ENCODE data around the gene ASPG. TPM values are rescaled to one million over a fixed set of nuclear protein-coding genes. Genes with fewer than 3 reads are reported as not detected.

Gene ASPG
- total and polyA plus RNA-seq, 5 donors from 2014 or later, result not detected

DNA sequence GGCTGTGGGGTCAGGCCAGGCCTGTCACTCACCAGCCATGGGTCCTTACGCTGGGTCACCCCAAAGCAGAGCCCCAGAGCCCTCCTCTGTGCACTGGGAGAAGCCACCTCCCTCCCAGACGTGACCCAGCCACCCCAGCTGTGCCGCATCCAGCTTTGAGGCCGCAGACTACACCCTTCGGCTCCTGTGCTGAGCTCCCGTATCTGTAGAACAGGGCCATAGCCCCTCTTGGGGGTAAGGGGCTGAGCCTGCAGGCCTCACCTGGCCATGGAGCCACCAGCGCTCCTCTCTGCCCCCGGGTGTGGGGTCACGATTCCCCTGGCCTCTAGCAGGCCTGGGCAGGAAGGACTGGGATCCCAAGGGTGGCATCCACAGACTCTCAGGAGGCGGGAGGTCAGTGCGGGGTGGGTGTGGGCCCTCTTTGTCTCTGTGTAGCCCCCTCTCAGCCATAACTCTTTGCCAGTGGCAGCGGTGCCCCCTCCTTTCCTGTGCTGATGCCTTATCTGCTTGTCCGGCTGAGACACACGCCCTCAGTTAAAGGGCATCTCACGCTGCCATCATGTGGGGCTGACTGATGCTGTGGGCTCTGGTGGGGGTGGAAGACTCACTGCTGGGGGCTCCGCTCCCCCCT is 16.3 kb downstream of the ASPG start:
- Histone ChIP-seq H3K27ac (ENCODE audit: insufficient read depth, low read length, poor library complexity, severe bottlenecking) (no peak overlapping the region), H3K9me3 (ENCODE audit: control insufficient read depth in 2 of 2, low read length in 2 of 2) (no peaks in the 10 kb centered on the region), H3K4me3 (ENCODE audit: low read depth, low read length) (no peak overlapping the region), H3K36me3 (ENCODE audit: control insufficient read depth, insufficient read depth, low read length) (no peaks in the 10 kb centered on the region), H3K27me3 (ENCODE audit: control insufficient read depth, insufficient read depth, low read length) (no peaks in the 10 kb centered on the region), H3K4me1 (ENCODE audit: control insufficient read depth, insufficient read depth, low read length, poor library complexity, severe bottlenecking) (no peaks in the 10 kb centered on the region)
- Mint-ChIP-seq H3K4me3 (no peak overlapping the region), H3K36me3 (no peaks in the 10 kb centered on the region), H3K27me3 (no peaks in the 10 kb centered on the region), H3K9me3 (no peaks in the 10 kb centered on the region), H3K4me1 (no peaks in the 10 kb centered on the region), H3K27ac (no peak overlapping the region)
- ATAC-seq (ENCODE audit: low read depth in 2 of 2) (no peak), DNase-seq (no peak)

DNA sequence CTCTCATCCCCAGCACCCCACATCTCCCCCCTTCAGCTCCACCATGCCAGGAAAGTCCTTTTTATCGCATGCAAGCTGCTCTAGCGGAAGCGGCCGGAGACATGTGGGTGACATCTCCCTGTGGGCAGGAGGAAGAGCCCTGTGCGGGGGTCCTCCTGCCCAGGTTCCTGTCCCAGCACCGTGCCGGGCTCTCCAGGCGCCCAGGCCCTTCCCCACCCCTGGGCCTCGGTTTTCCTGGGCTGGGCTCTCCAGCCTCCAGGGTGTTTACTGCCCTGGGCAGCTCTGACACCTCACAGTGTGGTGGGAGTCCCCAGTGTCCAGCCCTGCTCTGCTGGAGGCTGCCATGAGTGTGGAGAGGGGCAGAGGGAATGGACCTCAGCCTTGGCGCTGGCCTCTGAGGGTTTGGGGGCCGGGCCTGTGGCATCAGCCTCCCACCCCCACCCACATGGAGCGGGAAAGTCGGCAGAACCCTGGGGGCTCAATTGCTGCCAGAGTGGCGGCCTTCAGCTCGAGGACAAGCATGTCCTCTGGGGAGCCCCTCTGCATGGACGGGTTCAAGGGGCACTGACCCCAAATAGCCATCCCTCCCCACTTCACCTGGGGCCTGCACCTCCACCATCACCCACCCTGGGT is 16.9 kb downstream of the ASPG start:
- H3K9me3 ChIP-seq (ENCODE audit: control insufficient read depth in 2 of 2, low read length in 2 of 2), result no peaks in the 10 kb centered on the region
- H3K27ac ChIP-seq (ENCODE audit: insufficient read depth, low read length, poor library complexity, severe bottlenecking), result no peak overlapping the region
- no peaks in the 10 kb centered on the region for H3K36me3 Mint-ChIP-seq
- no peaks in the 10 kb centered on the region for H3K36me3 ChIP-seq (ENCODE audit: control insufficient read depth, insufficient read depth, low read length)
- H3K4me3 Mint-ChIP-seq, result no peak overlapping the region
- H3K4me1 ChIP-seq (ENCODE audit: control insufficient read depth, insufficient read depth, low read length, poor library complexity, severe bottlenecking), result no peaks in the 10 kb centered on the region
- H3K27ac Mint-ChIP-seq, result no peak overlapping the region
- ATAC-seq (ENCODE audit: low read depth in 2 of 2), result no peak
- no peak overlapping the region for H3K4me3 ChIP-seq (ENCODE audit: low read depth, low read length)
- no peaks in the 10 kb centered on the region for H3K27me3 Mint-ChIP-seq
- H3K9me3 Mint-ChIP-seq, result no peaks in the 10 kb centered on the region
- DNase-seq, result no peak
- H3K27me3 ChIP-seq (ENCODE audit: control insufficient read depth, insufficient read depth, low read length), result no peaks in the 10 kb centered on the region
- H3K4me1 Mint-ChIP-seq, result no peaks in the 10 kb centered on the region

DNA sequence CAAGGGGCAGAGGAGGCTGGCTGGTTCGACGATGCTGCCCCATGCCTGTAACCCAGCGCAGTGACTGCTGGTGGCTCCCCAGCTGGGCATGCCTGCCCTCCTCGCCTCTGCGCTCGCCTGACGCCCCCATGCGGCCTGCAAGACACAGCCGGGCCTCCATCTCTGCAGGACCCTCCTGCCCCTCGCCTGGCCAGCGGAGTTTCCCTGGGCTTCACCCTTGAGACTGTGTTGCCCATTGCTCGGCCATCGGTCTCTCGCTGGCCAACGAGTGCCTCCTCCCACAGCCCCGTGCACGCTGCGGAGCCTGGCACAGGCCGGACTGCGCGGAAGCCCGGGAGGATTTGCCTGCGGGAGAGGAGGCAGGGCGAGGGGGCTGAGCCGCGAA is 17.6 kb downstream of the ASPG start:
- no peak for DNase-seq

DNA sequence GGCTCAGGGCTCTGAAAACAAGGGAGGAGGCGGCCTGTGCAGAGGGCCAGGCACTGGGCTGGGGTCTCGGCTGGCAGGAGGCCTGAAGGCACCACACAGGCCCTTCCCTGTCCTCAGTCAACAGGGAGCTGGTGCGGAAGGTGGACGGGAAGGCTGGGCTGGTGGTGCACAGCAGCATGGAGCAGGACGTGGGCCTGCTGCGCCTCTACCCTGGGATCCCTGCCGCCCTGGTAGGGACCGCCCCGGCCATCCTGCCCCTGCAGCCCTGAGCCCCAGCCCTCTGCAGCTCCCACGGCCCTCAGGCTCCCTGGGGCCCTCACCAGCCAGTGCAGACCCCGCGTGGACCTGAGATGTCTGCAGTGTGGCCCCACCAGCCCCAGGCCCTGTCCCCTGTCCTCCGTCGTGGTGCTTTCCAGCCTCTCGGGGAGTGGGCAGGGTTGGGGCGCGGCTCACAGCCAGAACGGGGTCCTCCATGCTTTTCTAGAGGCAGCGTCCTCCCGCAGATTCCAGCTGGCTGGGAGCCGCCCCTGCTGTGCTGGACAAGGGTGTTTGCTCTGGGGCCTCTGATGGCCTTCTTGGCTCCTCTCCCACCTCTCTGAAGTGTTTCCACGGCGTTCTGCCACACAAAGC is 18.1 kb downstream of the ASPG start:
- Histone ChIP-seq H3K27ac (ENCODE audit: insufficient read depth, low read length, poor library complexity, severe bottlenecking) (no peak overlapping the region), H3K4me3 (ENCODE audit: low read depth, low read length) (no peak overlapping the region), H3K4me1 (ENCODE audit: control insufficient read depth, insufficient read depth, low read length, poor library complexity, severe bottlenecking) (no peaks in the 10 kb centered on the region), H3K36me3 (ENCODE audit: control insufficient read depth, insufficient read depth, low read length) (no peaks in the 10 kb centered on the region), H3K27me3 (ENCODE audit: control insufficient read depth, insufficient read depth, low read length) (no peaks in the 10 kb centered on the region), H3K9me3 (ENCODE audit: control insufficient read depth in 2 of 2, low read length in 2 of 2) (no peaks in the 10 kb centered on the region)
- no peak overlapping the region for H3K4me3 Mint-ChIP-seq
- H3K9me3 Mint-ChIP-seq, result no peaks in the 10 kb centered on the region
- no peaks in the 10 kb centered on the region for H3K4me1 Mint-ChIP-seq
- no peak overlapping the region for H3K27ac Mint-ChIP-seq
- DNase-seq, result no peak
- H3K27me3 Mint-ChIP-seq, result no peaks in the 10 kb centered on the region
- ATAC-seq (ENCODE audit: low read depth in 2 of 2), result no peak
- no peaks in the 10 kb centered on the region for H3K36me3 Mint-ChIP-seq

More for the DNA sequence above, 17.6 kb downstream of the ASPG start:
- H3K4me1 Mint-ChIP-seq, result no peaks in the 10 kb centered on the region
- no peaks in the 10 kb centered on the region for H3K27me3 ChIP-seq (ENCODE audit: control insufficient read depth, insufficient read depth, low read length)
- H3K36me3 Mint-ChIP-seq, result no peaks in the 10 kb centered on the region
- no peaks in the 10 kb centered on the region for H3K36me3 ChIP-seq (ENCODE audit: control insufficient read depth, insufficient read depth, low read length)
- no peak for ATAC-seq (ENCODE audit: low read depth in 2 of 2)
- H3K27me3 Mint-ChIP-seq, result no peaks in the 10 kb centered on the region
- H3K27ac ChIP-seq (ENCODE audit: insufficient read depth, low read length, poor library complexity, severe bottlenecking), result no peak overlapping the region
- H3K27ac Mint-ChIP-seq, result no peak overlapping the region
- no peak overlapping the region for H3K4me3 ChIP-seq (ENCODE audit: low read depth, low read length)
- no peak overlapping the region for H3K4me3 Mint-ChIP-seq
- no peaks in the 10 kb centered on the region for H3K9me3 ChIP-seq (ENCODE audit: control insufficient read depth in 2 of 2, low read length in 2 of 2)
- no peaks in the 10 kb centered on the region for H3K9me3 Mint-ChIP-seq
- H3K4me1 ChIP-seq (ENCODE audit: control insufficient read depth, insufficient read depth, low read length, poor library complexity, severe bottlenecking), result no peaks in the 10 kb centered on the region

DNA sequence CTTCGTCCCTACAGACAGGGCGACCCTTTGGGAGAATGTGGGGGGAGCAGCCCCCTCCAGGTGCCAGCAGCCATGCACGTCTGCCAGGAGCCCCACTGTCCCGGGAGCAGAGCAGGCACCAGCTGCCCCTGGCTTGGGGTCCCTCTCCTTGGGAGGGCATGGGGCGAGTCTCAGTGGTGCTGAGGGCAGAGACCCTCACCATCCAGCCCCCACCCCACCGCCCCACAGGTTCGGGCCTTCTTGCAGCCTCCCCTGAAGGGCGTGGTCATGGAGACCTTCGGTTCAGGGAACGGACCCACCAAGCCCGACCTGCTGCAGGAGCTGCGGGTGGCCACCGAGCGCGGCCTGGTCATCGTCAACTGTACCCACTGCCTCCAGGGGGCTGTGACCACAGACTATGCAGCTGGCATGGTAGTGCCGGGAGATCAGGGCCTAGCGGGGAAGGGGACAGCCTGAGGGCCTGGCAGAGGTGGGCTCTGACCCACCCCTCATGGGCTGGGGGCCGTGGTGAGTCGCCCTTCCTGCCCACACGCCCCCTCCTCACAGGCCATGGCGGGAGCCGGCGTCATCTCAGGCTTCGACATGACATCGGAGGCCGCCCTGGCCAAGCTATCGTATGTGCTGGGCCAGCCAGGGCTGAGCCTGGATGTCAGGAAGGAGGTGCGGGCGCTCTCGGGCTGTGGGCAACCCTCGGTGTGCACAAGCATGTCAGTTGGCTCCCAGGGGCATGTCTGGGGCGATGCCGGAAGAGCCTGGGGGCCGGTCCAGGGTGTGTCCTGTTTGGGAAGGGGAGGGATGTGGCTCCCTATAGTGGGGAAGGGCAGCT is 18.8 kb downstream of the ASPG start:
- H3K36me3 ChIP-seq (ENCODE audit: control insufficient read depth, insufficient read depth, low read length), result no peaks in the 10 kb centered on the region
- H3K4me1 ChIP-seq (ENCODE audit: control insufficient read depth, insufficient read depth, low read length, poor library complexity, severe bottlenecking), result no peaks in the 10 kb centered on the region
- DNase-seq (no peak), ATAC-seq (ENCODE audit: low read depth in 2 of 2) (no peak)
- Mint-ChIP-seq H3K36me3 (no peaks in the 10 kb centered on the region), H3K27ac (no peak overlapping the region), H3K27me3 (no peaks in the 10 kb centered on the region), H3K4me1 (no peaks in the 10 kb centered on the region), H3K9me3 (no peaks in the 10 kb centered on the region), H3K4me3 (no peak overlapping the region)
- H3K4me3 ChIP-seq (ENCODE audit: low read depth, low read length), result no peak overlapping the region
- no peak overlapping the region for H3K27ac ChIP-seq (ENCODE audit: insufficient read depth, low read length, poor library complexity, severe bottlenecking)
- no peaks in the 10 kb centered on the region for H3K27me3 ChIP-seq (ENCODE audit: control insufficient read depth, insufficient read depth, low read length)
- H3K9me3 ChIP-seq (ENCODE audit: control insufficient read depth in 2 of 2, low read length in 2 of 2), result no peaks in the 10 kb centered on the region

DNA sequence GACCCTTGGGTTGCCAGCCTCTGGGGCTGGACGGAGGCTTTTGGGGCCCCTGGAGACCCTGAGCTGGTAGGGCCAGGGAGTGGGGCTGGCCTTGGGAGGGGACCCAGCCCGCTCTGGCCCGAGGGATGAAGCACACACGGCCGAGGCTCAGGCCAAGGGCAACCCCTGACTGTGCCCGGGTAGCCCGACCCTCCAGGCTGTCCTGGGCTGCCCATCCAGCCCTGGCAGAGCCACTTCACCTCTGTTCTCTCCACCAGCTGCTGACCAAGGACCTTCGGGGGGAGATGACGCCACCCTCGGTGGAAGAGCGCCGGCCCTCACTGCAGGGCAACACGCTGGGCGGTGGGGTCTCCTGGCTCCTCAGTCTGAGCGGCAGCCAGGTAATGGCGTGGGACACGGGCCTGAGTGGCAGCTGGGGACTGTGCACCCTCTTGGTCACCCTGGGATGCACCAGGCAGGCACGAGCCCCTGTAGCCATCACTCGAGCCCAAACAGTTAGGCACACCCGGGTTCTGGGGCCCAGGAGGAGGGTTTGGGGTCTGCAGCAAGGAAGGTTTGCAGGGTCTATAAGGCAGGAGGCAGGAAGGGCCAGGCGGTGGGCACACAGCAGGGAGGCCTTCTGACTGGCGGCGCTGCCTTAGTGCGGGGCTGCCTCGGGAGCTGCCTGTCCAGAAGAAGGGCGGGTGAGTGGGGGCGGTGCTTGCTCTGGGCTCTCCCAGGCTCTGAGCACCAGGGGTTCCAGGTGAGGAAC is 19.7 kb downstream of the ASPG start:
- no peaks in the 10 kb centered on the region for H3K27me3 ChIP-seq (ENCODE audit: control insufficient read depth, insufficient read depth, low read length)
- no peaks in the 10 kb centered on the region for H3K4me1 Mint-ChIP-seq
- H3K27ac ChIP-seq (ENCODE audit: insufficient read depth, low read length, poor library complexity, severe bottlenecking), result no peak overlapping the region
- H3K4me1 ChIP-seq (ENCODE audit: control insufficient read depth, insufficient read depth, low read length, poor library complexity, severe bottlenecking), result no peaks in the 10 kb centered on the region
- no peaks in the 10 kb centered on the region for H3K36me3 ChIP-seq (ENCODE audit: control insufficient read depth, insufficient read depth, low read length)
- no peaks in the 10 kb centered on the region for H3K9me3 Mint-ChIP-seq
- H3K36me3 Mint-ChIP-seq, result no peaks in the 10 kb centered on the region
- ATAC-seq (ENCODE audit: low read depth in 2 of 2) (no peak), DNase-seq (no peak)
- no peaks in the 10 kb centered on the region for H3K27me3 Mint-ChIP-seq
- no peak overlapping the region for H3K4me3 ChIP-seq (ENCODE audit: low read depth, low read length)
- H3K27ac Mint-ChIP-seq, result no peak overlapping the region
- H3K9me3 ChIP-seq (ENCODE audit: control insufficient read depth in 2 of 2, low read length in 2 of 2), result no peaks in the 10 kb centered on the region
- no peak overlapping the region for H3K4me3 Mint-ChIP-seq

DNA sequence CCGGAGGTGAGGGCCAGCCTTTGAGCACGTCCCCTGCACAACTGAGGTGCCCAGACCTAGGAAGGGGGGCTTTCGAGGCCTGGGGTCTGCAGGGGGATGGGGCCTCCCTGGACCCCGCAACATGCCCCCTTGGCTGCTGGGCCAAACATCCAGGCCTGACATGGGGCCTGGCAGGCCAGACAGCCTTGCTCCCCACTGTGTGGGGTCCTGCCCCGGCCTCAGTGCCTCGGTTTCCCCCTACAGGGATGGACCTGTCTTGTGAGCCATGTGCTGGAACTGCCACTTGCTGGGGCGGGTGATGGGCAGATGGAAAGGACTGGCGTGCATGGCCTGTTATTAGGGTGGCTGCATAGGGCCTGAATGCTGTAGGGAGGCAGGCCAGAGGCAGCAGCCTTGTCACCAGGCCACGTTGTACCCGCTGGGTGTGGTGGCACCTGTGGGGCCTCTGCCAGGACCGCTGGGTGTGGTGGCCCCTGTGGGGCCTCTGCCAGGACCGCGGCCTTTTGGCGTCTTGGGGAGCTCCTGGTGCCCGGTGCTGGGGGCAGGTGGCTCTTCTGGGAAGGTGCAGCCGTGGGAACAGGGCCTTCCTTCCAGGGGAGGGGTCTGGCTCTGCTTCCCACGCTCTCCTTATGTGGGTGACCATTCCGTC is 20.4 kb downstream of the ASPG start:
- Mint-ChIP-seq H3K36me3 (no peaks in the 10 kb centered on the region), H3K9me3 (no peaks in the 10 kb centered on the region), H3K27me3 (no peaks in the 10 kb centered on the region), H3K4me3 (no peak overlapping the region), H3K27ac (no peak overlapping the region), H3K4me1 (no peaks in the 10 kb centered on the region)
- no peaks in the 10 kb centered on the region for H3K9me3 ChIP-seq (ENCODE audit: control insufficient read depth in 2 of 2, low read length in 2 of 2)
- DNase-seq, result no peak
- H3K27me3 ChIP-seq (ENCODE audit: control insufficient read depth, insufficient read depth, low read length), result no peaks in the 10 kb centered on the region
- no peaks in the 10 kb centered on the region for H3K4me1 ChIP-seq (ENCODE audit: control insufficient read depth, insufficient read depth, low read length, poor library complexity, severe bottlenecking)
- no peak overlapping the region for H3K4me3 ChIP-seq (ENCODE audit: low read depth, low read length)
- no peak overlapping the region for H3K27ac ChIP-seq (ENCODE audit: insufficient read depth, low read length, poor library complexity, severe bottlenecking)
- ATAC-seq (ENCODE audit: low read depth in 2 of 2), result no peak
- H3K36me3 ChIP-seq (ENCODE audit: control insufficient read depth, insufficient read depth, low read length), result no peaks in the 10 kb centered on the region

Data from CD4-positive, CD25-positive, alpha-beta regulatory T cell (primary cell).